SK-N-SH (cell line): ENCODE measurements around the gene SMIM7. TPM values are rescaled to one million over a fixed set of nuclear protein-coding genes. Genes with fewer than 3 reads are reported as not detected.
A peak's percentile ranks its signal among the peaks of the same experiment; 100 is the strongest.

Source experiments
- CTCF ChIA-PET: fragments of 300-600, 350-600 bp; formaldehyde crosslinking; extraction: SDS; loops from one replicate; lab custom pipeline; 2021; lab: Yijun Ruan, JAX
- POLR2A ChIA-PET: fragments of 350-600 bp; sonication (Branson Sonifier 250); formaldehyde crosslinking; extraction: SDS; loops from one replicate; lab custom pipeline; 2020; ENCODE audit warnings: antibody characterized with exemption, inconsistent platforms; lab: Yijun Ruan, JAX
- DNase-seq: peaks from one replicate; pipeline ENCODE4 v3.0.0; 2012
- H2AFZ ChIP-seq: fragments of 200-600 bp; sonication (generic); 2 replicates; pipeline ENCODE4 v1.8.1; 2016; ENCODE audit warnings: antibody characterized with exemption, mild to moderate bottlenecking, low read depth
- H3F3A ChIP-seq: fragments of 200-600 bp; sonication (generic); replicated peaks from 2 replicates; pipeline ENCODE3; 2016; ENCODE audit warnings: antibody characterized with exemption, mild to moderate bottlenecking; ENCODE audit not compliant: insufficient read depth
- H3K27ac ChIP-seq, 2 experiments: fragments of 200-500 bp in 1 of 2; fragments of 200-600 bp in 1 of 2; sonication (Bioruptor generic) in 1 of 2; sonication (generic), shearing (Covaris generic) in 1 of 2; 2 replicates each; pipeline versions ENCODE4 v1.5.1 to v1.6.1; 2014 to 2016; ENCODE audit warnings: low read depth in 2 of 2, inconsistent platforms in 1 of 2, low read length in 1 of 2, mild to moderate bottlenecking in 1 of 2, mixed read lengths in 1 of 2
- H3K27me3 ChIP-seq: fragments of 200-600 bp; sonication (generic), shearing (Covaris generic); 2 replicates; pipeline ENCODE4 v1.6.1; 2016; ENCODE audit warnings: mixed run types; ENCODE audit not compliant: insufficient read depth
- H3K36me3 ChIP-seq, 2 experiments: fragments of 200-500 bp in 1 of 2; fragments of 200-600 bp in 1 of 2; sonication (Bioruptor generic) in 1 of 2; sonication (generic) in 1 of 2; replicated peaks in 1 of 2; 2 replicates each; pipeline versions ENCODE3 to v1.5.1; 2014 to 2016; ENCODE audit warnings: low read length in 1 of 2, mild to moderate bottlenecking in 1 of 2; ENCODE audit not compliant: insufficient read depth in 2 of 2, control insufficient read depth in 1 of 2
- H3K4me1 ChIP-seq, 2 experiments: fragments of 200-500 bp in 1 of 2; fragments of 200-600 bp in 1 of 2; sonication (Bioruptor generic) in 1 of 2; sonication (generic), shearing (Covaris generic) in 1 of 2; 2 replicates each; pipeline versions ENCODE4 v1.5.1 to v1.6.1; 2014 to 2016; ENCODE audit warnings: low read depth in 1 of 2, low read length in 1 of 2, mixed run types in 1 of 2; ENCODE audit not compliant: insufficient read depth in 2 of 2, control insufficient read depth in 1 of 2
- H3K4me2 ChIP-seq: fragments of 200-600 bp; sonication (generic), shearing (Covaris generic); 2 replicates; pipeline ENCODE4 v1.6.1; 2017; ENCODE audit warnings: mixed run types
- H3K4me3 ChIP-seq, 2 experiments: fragments of 200-500 bp in 1 of 2; fragments of 200-600 bp in 1 of 2; sonication (Bioruptor generic) in 1 of 2; sonication (generic), shearing (Covaris generic) in 1 of 2; 2 replicates each; pipeline versions ENCODE4 v1.5.1 to v1.8.1; 2014 to 2016; ENCODE audit warnings: low read depth in 2 of 2, inconsistent platforms in 1 of 2, low read length in 1 of 2, mild to moderate bottlenecking in 1 of 2, mixed read lengths in 1 of 2, moderate library complexity in 1 of 2
- H3K79me2 ChIP-seq: fragments of 200-600 bp; sonication (generic); 2 replicates; pipeline ENCODE4 v1.8.1; 2017; ENCODE audit warnings: mild to moderate bottlenecking; ENCODE audit not compliant: insufficient read depth
- H3K9ac ChIP-seq: fragments of 200-600 bp; sonication (generic); 2 replicates; pipeline ENCODE4 v1.6.1; 2017; ENCODE audit warnings: mixed run types
- H3K9me2 ChIP-seq: fragments of 200-600 bp; sonication (generic); 2 replicates; pipeline ENCODE4 v1.6.1; 2017; ENCODE audit warnings: mixed run types
- H3K9me3 ChIP-seq: fragments of 200-600 bp; sonication (generic); 2 replicates; pipeline ENCODE4 v1.6.1; 2017; ENCODE audit warnings: mixed run types, mild to moderate bottlenecking, moderate library complexity
- H4K20me1 ChIP-seq: fragments of 200-600 bp; sonication (generic); 2 replicates; pipeline ENCODE4 v1.6.1; 2017; ENCODE audit warnings: mild to moderate bottlenecking, mixed run types; ENCODE audit not compliant: insufficient read depth
- CHD2 ChIP-seq: fragments of 150-350 bp; IDR thresholded peaks from 2 replicates; pipeline ENCODE4 v1.6.1; 2018; ENCODE audit warnings: low read length; ENCODE audit not compliant: partially characterized antibody
- EZH2phosphoT487 ChIP-seq: fragments of 200-600 bp; sonication (generic); IDR thresholded peaks from 2 replicates; pipeline ENCODE4 v1.6.1; 2017; ENCODE audit warnings: low read depth, mixed run types, mild to moderate bottlenecking, antibody characterized with exemption, moderate library complexity, borderline replicate concordance
- FOSL2 ChIP-seq: IDR thresholded peaks from 2 replicates; pipeline ENCODE4 v1.4.0; 2012; ENCODE audit warnings: low read depth, mild to moderate bottlenecking, moderate library complexity, borderline replicate concordance
- FOXJ3 ChIP-seq: sonication (generic); formaldehyde crosslinking; IDR thresholded peaks from 2 replicates; pipeline ENCODE4 v1.5.1; 2020; ENCODE audit warnings: mild to moderate bottlenecking, missing genetic modification reagents
- FOXM1 ChIP-seq: IDR thresholded peaks from 2 replicates; pipeline ENCODE4 v1.4.0; 2012; ENCODE audit warnings: low read depth, mild to moderate bottlenecking
- MXI1 ChIP-seq: IDR thresholded peaks from 2 replicates; pipeline ENCODE4 v1.6.1; 2012; ENCODE audit warnings: mild to moderate bottlenecking, low read depth, low read length, improper control_type of control experiment
- RCOR1 ChIP-seq: fragments of 150-350 bp; IDR thresholded peaks from 2 replicates; pipeline ENCODE4 v1.6.1; 2017; ENCODE audit warnings: antibody characterized with exemption, low read length
- RFX5 ChIP-seq: IDR thresholded peaks from 2 replicates; pipeline ENCODE4 v1.6.1; 2012; ENCODE audit warnings: mild to moderate bottlenecking, improper control_type of control experiment, low read length
- SIN3A ChIP-seq: IDR thresholded peaks from 2 replicates; pipeline ENCODE4 v1.6.1; 2012; ENCODE audit warnings: low read depth, mild to moderate bottlenecking, low read length, moderate library complexity, borderline replicate concordance
- SMC3 ChIP-seq: IDR thresholded peaks from 2 replicates; pipeline ENCODE4 v1.6.1; 2012; ENCODE audit warnings: low read depth, low read length, improper control_type of control experiment
- TEAD4 ChIP-seq: IDR thresholded peaks from 2 replicates; pipeline ENCODE4 v1.4.0; 2012; ENCODE audit warnings: mild to moderate bottlenecking, borderline replicate concordance; ENCODE audit not compliant: insufficient read depth
- YY1 ChIP-seq: IDR thresholded peaks from 2 replicates; pipeline ENCODE4 v1.4.0; 2012; ENCODE audit warnings: low read depth, mild to moderate bottlenecking
- WGBS: methylation state at CpG from one replicate; pipeline ENCODE4 v1.1.6; 2017; ENCODE audit warnings: low lambda C conversion rate; 5-methylcytosine and 5-hydroxymethylcytosine counted together
- polyA plus RNA-seq, 3 experiments: library from polyadenylated mRNA; depleted of rRNA; stranded (reverse); fragments of >200 nt; gene quantifications; 2 replicates each; pipeline ENCODE4 v1.2.3, GENCODE V29; 2012
- TF ChIP-seq, protein P1 (sequence below): IDR thresholded peaks from 2 replicates; pipeline ENCODE4 v1.4.0; 2012; ENCODE audit warnings: low read depth
- TF ChIP-seq, protein P2 (sequence below): fragments of 150-350 bp; IDR thresholded peaks from 2 replicates; pipeline ENCODE4 v1.6.1; 2017; ENCODE audit warnings: antibody characterized with exemption, low read length, low read depth, borderline replicate concordance

SMIM7 gene
- polyA plus RNA-seq, 1 of the 3 experiments (the other 2 are of a cell fraction): 74.2 TPM

DNA sequence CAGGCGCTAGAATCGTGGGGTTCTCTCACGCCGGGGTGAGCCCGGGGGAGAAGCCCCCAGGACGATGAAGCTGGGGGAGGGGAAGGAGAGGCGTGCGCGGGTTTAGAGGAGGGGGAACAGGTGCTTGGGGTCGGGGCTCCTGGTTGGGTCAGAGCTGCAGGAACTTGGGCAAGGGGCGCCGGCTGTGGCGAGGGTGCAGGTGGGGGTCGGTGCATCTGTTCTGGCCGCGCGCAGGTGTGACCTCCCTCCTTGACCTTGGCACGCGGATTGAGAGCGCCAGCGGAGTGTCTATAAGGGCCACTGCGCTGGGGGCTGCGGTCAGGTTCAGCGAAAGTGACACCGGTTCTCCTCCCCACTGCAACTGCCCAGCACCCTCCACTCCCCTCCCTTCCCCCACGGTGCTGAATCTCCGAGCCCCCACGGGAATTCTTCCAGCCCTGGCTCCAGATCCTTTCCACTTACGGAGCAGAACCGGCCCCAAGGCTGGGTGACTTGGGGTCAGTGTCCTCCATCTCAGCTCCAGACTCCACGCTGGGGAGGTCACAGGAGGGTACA, 1.6 kb upstream of the SMIM7 start (continued):
- TF ChIP-seq FOSL2 (no peak), EZH2phosphoT487 (no peak), SIN3A (no peak), RFX5 (no peak), YY1 (no peak), TEAD4 (no peak), FOXM1 (no peak), RCOR1 (no peak)
- TF ChIP-seq, protein P1, sequence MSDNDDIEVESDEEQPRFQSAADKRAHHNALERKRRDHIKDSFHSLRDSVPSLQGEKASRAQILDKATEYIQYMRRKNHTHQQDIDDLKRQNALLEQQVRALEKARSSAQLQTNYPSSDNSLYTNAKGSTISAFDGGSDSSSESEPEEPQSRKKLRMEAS: no peak
- TF ChIP-seq, protein P2, sequence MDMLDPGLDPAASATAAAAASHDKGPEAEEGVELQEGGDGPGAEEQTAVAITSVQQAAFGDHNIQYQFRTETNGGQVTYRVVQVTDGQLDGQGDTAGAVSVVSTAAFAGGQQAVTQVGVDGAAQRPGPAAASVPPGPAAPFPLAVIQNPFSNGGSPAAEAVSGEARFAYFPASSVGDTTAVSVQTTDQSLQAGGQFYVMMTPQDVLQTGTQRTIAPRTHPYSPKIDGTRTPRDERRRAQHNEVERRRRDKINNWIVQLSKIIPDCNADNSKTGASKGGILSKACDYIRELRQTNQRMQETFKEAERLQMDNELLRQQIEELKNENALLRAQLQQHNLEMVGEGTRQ: no peak

DNA sequence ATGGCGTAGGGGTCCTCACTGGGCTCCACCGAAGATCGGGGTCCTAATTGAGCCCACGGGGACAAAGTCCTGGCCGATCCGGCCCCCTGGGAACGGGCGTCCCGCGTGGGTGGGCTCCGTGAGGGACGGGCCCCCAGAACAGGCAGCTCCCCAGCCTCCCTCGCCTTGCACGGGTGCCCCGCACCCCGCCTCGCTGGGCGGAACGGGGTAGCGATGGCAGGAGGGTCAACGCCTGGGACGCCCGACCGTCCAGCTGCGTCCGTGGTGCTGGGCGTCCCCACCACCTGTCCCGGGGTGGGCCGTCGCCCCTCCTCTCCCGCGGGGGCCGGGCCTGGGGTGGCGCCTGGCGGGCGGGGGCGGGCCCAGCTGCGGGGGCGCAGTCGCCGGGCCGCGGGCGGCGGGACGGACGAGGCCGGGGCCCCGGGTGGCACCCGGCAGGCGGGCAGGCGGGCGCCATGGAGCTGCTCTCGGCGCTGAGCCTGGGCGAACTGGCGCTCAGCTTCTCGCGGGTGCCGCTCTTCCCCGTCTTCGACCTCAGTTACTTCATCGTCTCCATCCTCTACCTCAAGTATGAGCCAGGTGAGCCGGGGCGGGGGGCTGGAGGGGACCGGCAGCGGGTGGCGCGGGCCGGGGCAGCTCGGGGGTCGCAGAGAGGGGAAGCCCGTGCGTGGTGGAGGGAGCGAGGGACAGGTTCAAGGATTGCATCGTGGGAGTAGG, 977 bp upstream of the SMIM7 start, which contains the start of gene TMEM38A:
TMEM38A (plus strand) TSS at position 377 of the 717 bp plus-strand sequence; CDS start at position 456, 79 bp downstream.
- no peak for TF ChIP-seq SMC3
- TF ChIP-seq FOXJ3: peak; percentile 42; the same call in 1 of the 2 replicates
- TF ChIP-seq MXI1: 0 out of 2 replicates have a peak, but pooled peaks have one; percentile 39
- peak; percentile 3 for TF ChIP-seq CHD2
- peak within 1 kb of the TSS; percentile 65 to 86 for H3K4me3 ChIP-seq
- peak; percentile 84 for DNase-seq
- no peaks in the 10 kb centered on the region for H3K9me3 ChIP-seq
- peak within 1 kb of the TSS; percentile 89 to 95 for H3K27ac ChIP-seq
- peaks cover 37% of the 10 kb centered on the region for H4K20me1 ChIP-seq
- H3K4me2 ChIP-seq: peak within 1 kb of the TSS; percentile 100
- WGBS: 0% methylated on average over 19 of the region's 76 CpGs
- peak within 1 kb of the TSS; percentile 81 for H3K9ac ChIP-seq
- H3K79me2 ChIP-seq: peaks cover 38% of the 10 kb centered on the region
- CTCF ChIA-PET: interaction anchor here (1.0 to 1.1 kb wide), 2 partner anchors 77 to 78 kb away, joined by 3 read pairs; no protein-coding TSS in a partner anchor
- no peaks in the 10 kb centered on the region for H3K9me2 ChIP-seq
- H3F3A ChIP-seq: peaks cover 4% of the 10 kb centered on the region
- peaks cover 15 to 21% of the 10 kb centered on the region in 2 experiments for H3K36me3 ChIP-seq
- peaks cover 7 to 12% of the 10 kb centered on the region in 2 experiments; a peak in 3 of 4 replicates for H3K4me1 ChIP-seq
- POLR2A ChIA-PET: interaction anchor here (0.6 to 2.0 kb wide), 5 partner anchors 18 to 47 kb away, joined by 3 to 6 read pairs (median 4); partner anchors contain the start of gene MED26
- H2AFZ ChIP-seq: peak within 1 kb of the TSS; percentile 98
- no peaks in the 10 kb centered on the region for H3K27me3 ChIP-seq
